Hepatocyte (in vitro differentiated cells): ENCODE data around the gene ASXL3.

ENCODE experiments used
- EZH2 ChIP-seq: fragments of 200-600 bp; sonication (generic); IDR thresholded peaks from 2 replicates; pipeline ENCODE4 v1.6.1; 2016; ENCODE audit warnings: antibody characterized with exemption, mild to moderate bottlenecking, borderline replicate concordance
- EZH2phosphoT487 ChIP-seq: fragments of 200-600 bp; sonication (generic); IDR thresholded peaks from one replicate; pipeline ENCODE4 v1.6.1; 2018; ENCODE audit warnings: antibody characterized with exemption, mild to moderate bottlenecking, low read depth, moderate library complexity; ENCODE audit not compliant: unreplicated experiment, severe bottlenecking
- TF ChIP-seq, protein P1 (sequence below): fragments of 200-600 bp; sonication (generic); IDR thresholded peaks from 2 replicates; pipeline ENCODE4 v1.5.1; 2016; ENCODE audit warnings: antibody characterized with exemption, mild to moderate bottlenecking; ENCODE audit not compliant: poor library complexity

DNA sequence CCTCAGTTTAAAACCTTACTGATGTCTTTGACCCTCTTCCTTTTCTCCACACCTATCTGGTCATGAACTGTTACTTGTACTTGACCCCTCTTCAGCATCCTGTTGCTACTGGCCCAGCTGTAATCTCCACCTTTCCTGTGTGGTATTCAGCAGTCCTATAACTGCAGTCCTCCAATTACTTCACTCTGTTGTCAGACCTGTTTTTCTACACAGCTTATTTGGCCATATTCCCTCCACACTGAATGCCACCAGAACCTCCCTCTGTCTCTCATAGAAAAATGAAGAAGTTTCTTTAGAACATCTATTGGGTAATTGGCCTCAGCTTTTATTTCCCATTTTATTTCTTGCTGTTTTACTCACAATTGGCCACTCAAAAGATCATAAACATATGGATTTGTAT, 155.4 kb downstream of the ASXL3 start:
- TF ChIP-seq, protein P1, sequence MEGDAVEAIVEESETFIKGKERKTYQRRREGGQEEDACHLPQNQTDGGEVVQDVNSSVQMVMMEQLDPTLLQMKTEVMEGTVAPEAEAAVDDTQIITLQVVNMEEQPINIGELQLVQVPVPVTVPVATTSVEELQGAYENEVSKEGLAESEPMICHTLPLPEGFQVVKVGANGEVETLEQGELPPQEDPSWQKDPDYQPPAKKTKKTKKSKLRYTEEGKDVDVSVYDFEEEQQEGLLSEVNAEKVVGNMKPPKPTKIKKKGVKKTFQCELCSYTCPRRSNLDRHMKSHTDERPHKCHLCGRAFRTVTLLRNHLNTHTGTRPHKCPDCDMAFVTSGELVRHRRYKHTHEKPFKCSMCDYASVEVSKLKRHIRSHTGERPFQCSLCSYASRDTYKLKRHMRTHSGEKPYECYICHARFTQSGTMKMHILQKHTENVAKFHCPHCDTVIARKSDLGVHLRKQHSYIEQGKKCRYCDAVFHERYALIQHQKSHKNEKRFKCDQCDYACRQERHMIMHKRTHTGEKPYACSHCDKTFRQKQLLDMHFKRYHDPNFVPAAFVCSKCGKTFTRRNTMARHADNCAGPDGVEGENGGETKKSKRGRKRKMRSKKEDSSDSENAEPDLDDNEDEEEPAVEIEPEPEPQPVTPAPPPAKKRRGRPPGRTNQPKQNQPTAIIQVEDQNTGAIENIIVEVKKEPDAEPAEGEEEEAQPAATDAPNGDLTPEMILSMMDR: no peak
- TF ChIP-seq EZH2 (no peak), EZH2phosphoT487 (no peak)
